AG04450 (cell line): ENCODE measurements around the gene ENTPD3. TPM values are rescaled to one million over a fixed set of nuclear protein-coding genes. Genes with fewer than 3 reads are reported as not detected.

ENCODE experiments used
- CTCF ChIA-PET: fragments of 300-600, 350-600 bp; formaldehyde crosslinking; extraction: SDS; loops from one replicate; lab custom pipeline; 2022; ENCODE audit warnings: antibody characterized with exemption, inconsistent platforms; lab: Charles Lee
- POLR2A ChIA-PET: fragments of 350-600 bp; formaldehyde crosslinking; extraction: SDS; loops from one replicate; lab custom pipeline; 2021; ENCODE audit warnings: antibody characterized with exemption, inconsistent platforms; lab: Yijun Ruan, JAX
- DNase-seq: peaks from one replicate; pipeline ENCODE4 v3.0.0-alpha.2; 2011; ENCODE audit warnings: low read depth, low spot score
- H3K27ac ChIP-seq: one replicate; pipeline ENCODE4 v1.5.1; 2012; ENCODE audit warnings: low read depth, low read length, control low read depth
- H3K27me3 ChIP-seq: one replicate; pipeline ENCODE4 v1.6.0; 2012; ENCODE audit warnings: low read length; ENCODE audit not compliant: control insufficient read depth, insufficient read depth
- H3K4me3 ChIP-seq: 2 replicates; pipeline ENCODE4 v1.5.1; 2011; ENCODE audit warnings: mild to moderate bottlenecking, low read depth, low read length, control low read depth
- H3K9me3 ChIP-seq: 2 replicates; pipeline ENCODE4 v1.5.1; 2012; ENCODE audit warnings: low read length; ENCODE audit not compliant: control insufficient read depth, insufficient read depth
- CTCF ChIP-seq: IDR thresholded peaks from 2 replicates; pipeline ENCODE4 v1.5.1; 2011; ENCODE audit warnings: low read depth, low read length, control low read depth, inconsistent platforms
- polyA minus RNA-seq: library from RNA; depleted of rRNA, polyadenylated mRNA; stranded (reverse); fragments of >200 nt; gene quantifications from 2 replicates; pipeline ENCODE4 v1.2.3, GENCODE V29; 2011; rRNA and poly(A)+ RNA removed
- polyA plus RNA-seq: library from polyadenylated mRNA; depleted of rRNA; stranded (reverse); fragments of >200 nt; gene quantifications from 2 replicates; pipeline ENCODE4 v1.2.3, GENCODE V29; 2011; rRNA removed

Gene ENTPD3
- polyA plus RNA-seq (not detected in 2 replicates), polyA minus RNA-seq (not detected in 2 replicates)

DNA sequence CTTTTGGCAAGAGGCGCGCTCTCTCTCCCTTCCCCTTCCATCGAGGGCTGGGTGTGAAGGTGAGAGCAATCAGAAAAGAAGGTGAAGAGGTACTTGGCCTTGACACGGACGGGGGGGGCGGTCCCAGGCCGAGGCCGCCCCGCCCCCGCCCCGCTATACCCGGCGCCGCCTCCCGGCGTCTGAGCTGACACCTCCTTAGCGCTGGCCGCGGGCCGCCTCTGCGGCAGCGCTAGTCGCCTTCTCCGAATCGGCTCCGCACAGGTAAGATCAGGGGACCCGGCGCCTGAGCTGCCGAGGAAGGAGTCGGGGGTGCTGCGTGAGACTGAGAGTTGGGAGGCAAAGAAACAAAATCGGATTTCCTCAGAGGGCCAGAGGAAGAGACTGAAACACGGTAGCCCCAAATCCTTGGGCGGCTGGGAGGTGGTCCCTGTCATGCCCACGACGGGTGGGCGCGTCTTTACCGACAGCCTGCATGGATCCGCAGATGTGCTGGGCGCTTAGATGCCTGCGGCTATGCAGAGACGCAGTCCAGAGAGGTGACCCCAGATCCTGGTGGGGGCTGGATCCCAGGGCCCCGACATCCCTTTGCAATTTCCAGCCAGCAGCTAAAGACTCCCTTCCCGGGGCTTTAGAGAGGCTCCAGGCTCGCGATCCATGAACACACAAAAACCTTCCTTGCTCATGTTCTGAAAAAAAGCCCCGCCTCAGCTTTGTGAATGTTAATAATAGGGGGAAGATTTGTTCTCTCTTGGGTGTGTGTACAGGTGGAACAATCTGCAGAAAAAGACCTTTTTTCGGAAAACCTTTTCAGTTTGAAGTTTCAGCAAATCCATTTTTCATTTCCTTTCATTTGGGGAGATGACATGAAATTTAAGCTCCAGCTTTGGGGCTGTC lies at the start of gene ENTPD3:
Gene ENTPD3, plus strand, starts transcription at position 184 of the 894 bp plus-strand sequence. CDS start 874 bp downstream, outside the sequence.
- POLR2A ChIA-PET: no interaction called here
- Histone ChIP-seq H3K4me3 (peak within 1 kb of the TSS; percentile 20; the same call in 1 of the 2 replicates), H3K27me3 (peaks cover 26% of the 10 kb centered on the region), H3K27ac (no peak within 1 kb of the TSS), H3K9me3 (no peaks in the 10 kb centered on the region; the same call in 1 of the 2 replicates)
- no peak for TF ChIP-seq CTCF
- DNase-seq: no peak
- CTCF ChIA-PET: no interaction called here

GRCh38 chr3:40339871-40340270 lies 47.1 kb upstream of the ENTPD3 start:
- no peak for DNase-seq
- no peaks in the 10 kb centered on the region for H3K27me3 ChIP-seq
- no peaks in the 10 kb centered on the region for H3K9me3 ChIP-seq
- ChIA-PET CTCF (interaction anchor here (1.5 kb wide), 1 partner anchor 12 kb away, joined by 4 read pairs; no protein-coding TSS in a partner anchor), POLR2A (no interaction called here)
- TF ChIP-seq CTCF: no peak
- no peak overlapping the region for H3K4me3 ChIP-seq
- no peak overlapping the region for H3K27ac ChIP-seq

DNA sequence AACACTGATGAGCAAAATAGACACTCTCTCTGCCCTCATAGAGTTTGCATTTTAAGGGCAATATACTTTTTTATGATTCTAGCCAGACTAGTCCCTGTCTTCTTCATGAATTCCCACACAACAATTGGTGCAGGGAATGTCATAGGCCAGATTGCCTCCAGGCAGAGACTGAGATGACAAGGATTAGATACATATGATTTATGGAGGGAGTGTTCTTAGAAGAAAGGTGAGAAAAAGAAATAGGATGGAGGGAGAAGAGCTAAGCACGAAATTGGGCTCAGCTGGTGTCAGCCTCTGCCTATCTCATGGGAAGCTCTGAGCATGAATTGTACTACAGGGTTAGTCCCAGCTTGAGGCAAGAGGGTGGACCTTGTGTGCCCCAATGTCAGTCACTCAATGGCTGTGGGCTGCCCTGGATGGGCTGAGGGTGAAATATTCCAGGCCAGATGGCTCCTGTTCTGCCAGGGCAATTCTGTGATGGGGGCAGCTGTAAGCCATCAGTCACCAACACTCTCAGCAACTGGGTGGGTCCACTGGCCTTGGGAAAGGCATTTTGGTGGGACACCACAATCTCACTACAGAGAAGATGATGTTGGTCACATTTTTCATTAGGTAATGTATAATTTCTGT lies 46.3 kb upstream of the ENTPD3 start:
- no peak for DNase-seq
- CTCF ChIA-PET: interaction anchor here (1.0 to 1.5 kb wide), 2 partner anchors 13 to 14 kb away, joined by 3 to 4 read pairs; no protein-coding TSS in a partner anchor

GRCh38 chr3:40341671-40342070 lies 45.3 kb upstream of the ENTPD3 start:
- H3K9me3 ChIP-seq: no peaks in the 10 kb centered on the region
- ChIA-PET CTCF (interaction anchor here (0.5 to 1.9 kb wide), 2 partner anchors 15 to 1621 kb away, joined by 4 to 8 read pairs; no protein-coding TSS in a partner anchor), POLR2A (no interaction called here)
- DNase-seq: no peak
- no peak for TF ChIP-seq CTCF
- no peak overlapping the region for H3K4me3 ChIP-seq
- no peaks in the 10 kb centered on the region for H3K27me3 ChIP-seq
- no peak overlapping the region for H3K27ac ChIP-seq

More for the DNA sequence above, 46.3 kb upstream of the ENTPD3 start:
- Histone ChIP-seq H3K27me3 (no peaks in the 10 kb centered on the region), H3K4me3 (no peak overlapping the region), H3K27ac (no peak overlapping the region), H3K9me3 (no peaks in the 10 kb centered on the region)
- no peak for TF ChIP-seq CTCF
- POLR2A ChIA-PET: no interaction called here
